Activated CD4-positive, CD25-positive, alpha-beta regulatory T cell treated with anti-CD3 and anti-CD28 coated beads, Interleukin-2, amount 50 U/mL, for 16 hours (primary cell): ENCODE data around the gene MCF2L.

Experiments
- DNase-seq: peaks from one replicate; pipeline ENCODE4 v3.0.0-alpha.2; 2020; ENCODE audit warnings: low read depth, low spot score

Gene MCF2L

DNA sequence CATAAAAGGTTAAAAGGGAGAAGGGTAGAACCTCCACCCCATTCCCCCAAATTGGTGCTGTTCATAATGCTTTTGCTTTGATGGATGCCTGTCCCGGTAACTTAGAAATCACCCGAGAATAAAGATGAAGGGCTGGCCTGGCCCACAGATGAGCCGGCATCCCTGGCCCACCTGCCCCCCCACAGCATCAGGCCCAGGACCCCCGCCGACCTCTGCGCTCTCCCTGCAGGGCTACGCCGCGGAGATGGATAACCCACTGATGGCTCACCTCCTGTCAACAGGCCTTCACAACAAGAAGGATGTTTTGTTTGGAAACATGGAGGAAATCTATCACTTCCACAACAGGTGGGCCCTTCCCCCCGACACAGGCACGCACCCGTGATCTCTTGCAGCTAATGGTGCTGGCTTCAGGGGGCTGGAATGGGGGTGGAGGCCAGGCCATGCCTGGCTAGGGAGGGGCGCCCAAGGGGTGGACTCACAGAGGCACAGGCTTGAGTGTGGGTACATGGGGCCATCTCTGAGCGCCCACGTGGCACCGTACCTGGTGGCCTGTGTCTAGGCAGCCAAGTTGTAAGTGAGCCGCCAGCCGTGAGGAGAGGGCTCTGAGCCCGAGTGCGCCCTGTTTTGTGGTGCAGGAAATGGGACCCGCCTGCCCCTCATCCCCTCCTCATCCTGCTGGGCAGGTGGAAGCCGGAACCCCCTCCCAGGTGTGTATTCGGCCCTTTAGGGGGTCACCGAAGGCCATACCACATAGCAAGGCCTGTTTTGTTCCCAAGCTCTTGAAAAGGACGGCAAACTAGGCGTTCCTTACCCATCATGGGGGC, 113.4 kb downstream of the MCF2L start:
- DNase-seq = no peak

DNA sequence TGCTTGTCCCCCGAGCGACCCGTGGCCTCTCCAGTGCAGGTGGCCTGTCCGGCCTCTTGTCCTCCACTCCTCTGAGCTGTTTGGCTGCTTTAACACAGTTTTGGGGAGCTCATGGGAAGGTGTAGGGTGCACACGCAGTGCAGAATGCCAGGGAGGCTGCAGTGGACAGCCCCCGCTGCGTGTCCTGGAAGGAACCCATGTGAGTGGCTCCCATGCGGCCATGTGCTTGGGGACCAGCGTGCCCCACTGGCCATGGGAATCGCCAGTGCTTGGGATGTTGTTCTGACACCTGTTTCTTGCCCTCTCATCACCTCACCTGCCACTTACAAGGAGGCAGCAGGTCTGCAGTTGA, 114.0 kb downstream of the MCF2L start:
- DNase-seq = no peak

DNA sequence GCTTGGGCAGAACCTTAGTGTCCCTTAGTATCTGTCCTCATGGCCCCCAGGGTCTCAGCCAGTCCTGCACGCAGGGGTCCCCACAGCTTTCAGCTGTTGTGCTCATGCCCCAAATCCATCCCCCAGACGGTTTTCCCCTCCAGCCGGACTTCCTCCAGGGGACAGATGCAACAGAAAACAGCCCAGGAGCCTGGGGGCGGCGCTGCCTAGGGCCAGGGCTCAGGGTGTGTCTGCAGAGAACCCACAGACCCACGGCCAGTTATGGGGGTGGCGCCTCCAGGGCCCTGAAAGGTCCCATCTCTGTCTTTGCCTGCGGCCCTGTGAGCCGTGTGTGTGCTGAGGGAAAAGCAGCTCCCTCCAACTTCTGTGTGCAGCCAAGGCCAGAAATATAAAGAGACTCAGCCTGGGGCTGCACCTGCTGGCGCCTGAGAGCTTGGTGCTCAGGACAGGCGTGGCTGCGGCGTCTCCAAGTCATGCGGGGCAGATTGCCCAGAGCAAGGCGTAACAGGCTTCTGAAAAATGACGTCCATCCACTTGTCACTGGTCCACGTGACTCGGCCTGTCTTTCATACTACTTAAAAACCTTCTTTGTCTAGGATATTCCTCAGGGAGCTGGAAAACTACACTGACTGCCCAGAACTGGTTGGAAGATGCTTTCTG, 114.5 kb downstream of the MCF2L start:
- DNase-seq = no peak

DNA sequence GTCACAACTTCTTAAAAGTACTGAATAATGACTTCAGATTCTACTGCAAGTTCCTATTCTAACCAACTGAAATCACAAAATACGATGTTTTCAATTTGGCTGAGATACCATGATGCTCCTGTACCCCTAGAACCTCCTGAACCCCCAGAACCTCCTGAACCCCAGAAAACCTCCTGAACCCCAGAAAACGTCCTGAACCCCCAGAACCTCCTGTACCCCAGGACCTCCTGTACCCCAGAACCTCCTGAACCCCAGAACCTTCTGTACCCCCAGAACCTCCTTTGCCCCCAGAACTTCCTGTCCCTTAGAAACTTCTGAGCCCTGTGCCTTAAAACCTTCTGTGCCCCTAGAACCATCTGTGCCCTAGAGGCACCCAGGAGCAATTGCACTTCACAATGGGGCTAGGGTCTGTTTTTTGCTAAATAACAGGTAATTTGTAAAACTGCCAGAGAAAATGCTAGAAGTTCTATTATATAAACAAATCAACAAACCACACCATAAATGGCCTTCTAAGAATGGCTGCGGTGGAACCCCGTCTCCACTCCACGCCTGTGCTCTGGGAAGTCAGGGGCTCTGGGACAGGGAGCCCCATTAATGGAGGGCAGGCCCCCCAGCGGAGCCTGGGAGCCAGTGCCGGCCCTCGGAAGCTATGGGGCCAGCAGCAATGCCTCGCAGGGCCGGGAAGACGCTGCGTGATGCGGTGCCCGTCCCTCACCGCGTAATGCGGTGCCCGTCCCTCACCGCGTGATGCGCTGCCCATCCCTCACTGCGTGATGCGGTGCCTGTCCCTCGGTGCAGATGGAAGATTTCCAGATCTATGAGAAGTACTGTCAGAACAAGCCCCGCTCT, 115.3 kb downstream of the MCF2L start:
- no peak for DNase-seq

DNA sequence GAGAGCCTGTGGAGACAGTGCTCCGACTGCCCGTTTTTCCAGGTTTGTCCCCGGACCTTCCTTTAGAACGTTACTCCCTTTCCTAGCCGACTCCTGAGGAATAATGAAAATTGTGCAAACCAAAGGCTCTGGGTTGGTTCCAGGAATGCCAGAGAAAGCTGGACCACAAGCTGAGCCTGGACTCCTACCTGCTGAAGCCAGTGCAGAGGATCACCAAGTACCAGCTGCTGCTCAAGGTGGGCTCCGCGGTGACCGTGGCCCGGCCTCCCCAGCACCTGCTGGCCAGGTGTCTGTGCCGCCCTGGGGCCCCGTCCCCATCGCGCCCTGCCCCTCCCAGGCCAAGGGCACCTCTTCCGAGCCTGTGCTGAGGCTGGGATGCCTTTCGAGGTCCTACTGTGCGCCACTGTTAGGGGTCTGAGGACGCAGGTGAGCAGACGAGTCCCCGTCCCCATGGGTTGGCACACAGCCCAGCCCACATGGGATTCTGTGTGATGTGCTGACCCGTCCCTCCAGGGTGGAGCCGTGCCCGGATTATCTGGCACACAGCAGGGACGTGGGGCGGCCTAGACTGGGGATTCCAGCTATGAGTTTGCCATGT, 116.0 kb downstream of the MCF2L start:
- no peak for DNase-seq

DNA sequence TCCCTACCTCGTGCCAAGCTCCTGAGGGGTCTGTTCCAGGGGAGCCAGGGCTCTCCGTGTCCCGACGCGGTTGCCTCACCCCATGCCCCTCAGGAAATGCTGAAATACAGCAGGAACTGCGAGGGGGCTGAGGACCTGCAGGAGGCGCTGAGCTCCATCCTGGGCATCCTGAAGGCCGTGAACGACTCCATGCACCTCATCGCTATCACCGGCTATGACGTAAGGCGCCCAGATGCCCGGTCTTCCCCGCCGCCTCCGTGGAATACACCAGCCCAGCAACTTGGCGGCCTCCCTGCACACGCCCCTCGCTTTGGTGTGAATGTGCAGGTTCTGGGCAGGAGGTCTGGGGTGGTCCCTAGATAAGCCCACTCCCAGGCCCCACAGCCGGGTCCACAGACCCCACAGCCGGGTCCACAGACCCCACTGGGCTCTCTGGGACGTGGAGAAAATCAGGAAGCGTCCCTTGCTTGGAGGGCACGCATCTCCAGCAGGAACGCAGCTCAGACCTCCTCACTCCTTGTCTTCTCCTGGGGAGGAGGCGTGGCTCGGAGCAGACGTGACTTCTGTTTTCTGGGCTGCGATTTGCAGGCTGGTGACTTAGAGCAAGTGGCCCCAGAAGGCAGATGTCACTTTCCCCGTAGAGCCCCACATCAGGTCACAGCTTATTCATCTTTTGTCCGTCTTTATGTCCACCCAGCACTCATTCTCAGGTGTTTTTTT, 117.2 kb downstream of the MCF2L start:
- DNase-seq = no peak

DNA sequence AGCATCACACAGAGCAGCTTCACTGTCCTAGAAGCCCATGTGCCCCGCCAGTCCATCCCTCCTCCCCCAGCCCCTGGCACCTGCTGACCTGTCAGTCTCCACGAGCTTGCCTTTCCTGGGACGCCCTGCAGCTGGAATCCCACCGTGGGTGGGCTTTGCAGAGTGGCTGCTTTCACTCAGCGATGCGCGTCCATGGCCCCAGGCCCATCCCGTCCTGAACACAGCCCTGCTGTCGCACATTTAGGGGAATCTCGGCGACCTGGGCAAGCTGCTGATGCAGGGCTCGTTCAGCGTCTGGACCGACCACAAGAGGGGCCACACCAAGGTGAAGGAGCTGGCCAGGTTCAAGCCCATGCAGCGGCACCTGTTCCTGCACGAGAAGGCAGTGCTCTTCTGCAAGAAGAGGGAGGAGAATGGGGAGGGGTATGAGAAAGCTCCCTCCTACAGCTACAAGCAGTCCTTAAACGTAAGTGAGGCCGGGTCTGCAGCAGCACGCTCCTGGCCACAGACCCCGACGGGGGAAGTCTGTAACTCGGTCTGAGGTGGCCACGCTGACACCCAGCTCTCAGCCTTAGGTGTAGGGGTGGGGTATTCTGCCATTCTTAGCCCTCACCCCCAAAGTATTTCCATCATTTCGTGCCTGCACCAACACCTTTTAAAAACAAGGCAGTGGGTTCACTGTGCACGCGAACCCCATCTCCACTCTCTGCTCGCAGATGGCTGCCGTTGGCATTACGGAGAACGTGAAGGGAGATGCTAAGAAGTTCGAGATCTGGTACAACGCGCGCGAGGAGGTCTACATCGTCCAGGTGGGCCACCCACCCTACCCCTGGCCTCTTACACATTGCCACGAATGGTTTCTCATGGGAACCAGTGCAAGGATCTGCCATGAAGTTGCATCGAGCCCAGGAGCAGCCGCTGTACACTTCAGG, 118.2 kb downstream of the MCF2L start:
- no peak for DNase-seq

DNA sequence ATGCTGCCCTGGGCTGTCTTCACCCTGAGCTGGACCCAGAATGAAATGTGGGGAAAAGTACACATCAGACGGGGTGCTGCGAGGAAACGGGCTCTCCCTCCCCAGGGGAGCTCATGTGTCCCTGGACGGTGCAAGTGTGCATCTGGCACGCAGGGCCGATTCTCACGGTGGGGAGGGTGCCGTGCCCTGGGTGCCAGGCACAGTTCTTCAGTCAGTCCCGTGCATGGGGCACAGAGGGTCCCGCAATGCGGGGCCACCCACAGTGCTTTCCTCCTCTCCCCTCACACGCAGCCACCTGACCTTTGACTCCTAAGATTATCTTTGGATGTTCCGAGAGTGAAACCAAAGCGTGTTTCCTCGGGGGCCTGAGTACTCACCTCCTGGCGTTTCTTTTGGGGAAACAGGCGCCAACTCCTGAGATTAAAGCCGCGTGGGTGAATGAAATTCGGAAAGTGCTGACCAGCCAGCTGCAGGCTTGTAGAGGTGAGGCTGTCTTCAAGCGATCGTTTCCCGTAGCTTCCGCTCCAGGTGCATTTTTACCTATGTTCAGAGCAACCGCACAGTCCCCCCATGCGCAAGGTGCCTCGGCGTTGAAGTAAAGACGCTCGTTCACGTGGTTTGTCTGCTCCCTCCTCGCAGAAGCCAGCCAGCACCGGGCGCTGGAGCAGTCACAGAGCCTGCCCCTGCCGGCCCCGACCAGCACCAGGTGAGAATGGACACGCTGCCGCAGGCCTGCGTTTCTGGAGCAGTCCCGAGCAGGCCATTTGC, 119.1 kb downstream of the MCF2L start:
- DNase-seq = no peak

DNA sequence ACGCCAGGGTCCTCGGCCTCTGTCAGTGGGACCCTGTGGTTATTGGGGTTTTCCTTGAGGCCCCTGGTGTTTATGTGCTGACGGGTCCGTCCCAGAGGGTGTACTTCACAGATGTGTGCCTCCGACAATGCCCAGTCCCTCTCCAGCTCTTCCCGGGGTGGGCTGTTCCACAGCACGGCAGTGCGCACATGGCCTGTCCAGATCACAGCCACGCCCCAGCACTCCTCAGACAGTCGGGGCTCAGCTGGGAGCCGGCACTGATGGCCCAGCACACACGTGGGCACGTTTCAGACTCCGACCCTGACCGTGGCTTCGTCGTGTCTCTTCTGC, 119.6 kb downstream of the MCF2L start:
- DNase-seq = no peak

DNA sequence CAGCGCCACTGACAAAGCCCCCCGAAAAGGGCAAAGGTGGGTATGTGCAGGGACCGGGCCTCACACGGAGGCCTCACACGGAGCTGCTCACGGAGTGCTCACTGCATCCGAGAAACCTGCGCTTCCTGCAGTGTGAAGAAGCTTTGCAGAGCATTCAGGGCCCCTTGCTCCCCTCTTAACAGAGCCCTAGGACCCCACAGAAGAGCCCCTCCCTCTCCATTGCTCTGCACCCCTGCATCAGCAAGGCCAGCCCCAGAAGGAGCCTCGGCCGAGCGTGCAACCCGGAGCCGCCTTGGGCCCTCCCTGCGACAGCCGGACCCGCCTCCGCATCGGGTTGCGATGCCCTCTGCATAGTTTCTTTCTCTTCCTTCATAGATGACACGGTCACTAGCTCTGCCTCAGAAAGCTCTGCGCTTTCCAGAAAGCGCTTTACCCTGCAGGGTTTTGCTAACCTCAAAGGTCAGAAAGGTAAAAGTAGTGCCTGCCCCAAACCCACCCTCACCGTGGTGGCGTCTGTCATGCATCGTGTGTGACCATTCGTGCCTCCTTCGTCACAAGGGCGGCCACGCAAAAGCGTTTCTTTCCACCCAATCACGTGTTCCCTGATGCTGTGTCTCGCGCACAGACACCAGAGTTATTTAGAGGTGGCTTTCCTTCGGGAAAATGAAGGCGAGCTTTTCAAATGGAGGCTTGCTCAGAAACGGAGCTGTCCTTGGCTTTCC, 120.8 kb downstream of the MCF2L start:
- no peak for DNase-seq

DNA sequence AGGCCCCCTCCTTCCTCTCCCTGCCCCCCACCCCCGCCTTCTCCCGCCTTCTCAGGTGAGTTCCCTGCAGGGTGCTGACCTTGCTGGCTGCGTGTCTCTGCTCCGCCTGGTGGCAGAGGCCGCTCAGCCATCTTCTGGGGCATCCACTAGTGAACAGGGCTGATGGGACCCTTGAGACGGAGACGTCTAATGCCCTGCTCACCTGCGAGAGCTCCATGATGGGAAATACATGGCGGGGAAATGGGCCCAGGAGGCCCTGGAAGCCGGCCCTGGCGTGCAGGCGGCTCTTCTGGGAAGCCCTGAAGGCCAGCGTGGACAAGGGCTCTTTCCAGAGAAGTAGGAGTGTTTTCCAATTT, 121.4 kb downstream of the MCF2L start:
- DNase-seq = no peak

DNA sequence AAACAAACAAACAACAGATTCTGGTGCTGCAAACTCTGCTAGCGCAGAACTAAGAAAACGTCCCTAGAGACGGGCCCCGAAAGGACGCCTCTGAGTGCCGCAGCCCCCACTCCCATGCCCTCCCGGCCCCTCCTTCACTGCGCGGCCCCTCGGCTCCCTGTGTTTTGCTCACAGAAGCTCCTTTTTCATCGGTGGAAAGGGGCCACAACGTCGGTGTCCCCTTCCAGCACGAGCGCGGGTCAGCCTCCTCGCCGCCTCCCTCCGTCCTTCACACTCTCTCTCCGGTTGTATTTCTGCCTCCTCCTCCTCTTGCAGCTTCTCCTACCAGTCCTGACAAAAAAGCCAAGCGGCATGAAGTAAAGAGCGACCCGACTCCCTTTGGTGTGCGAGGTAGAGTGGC, 121.8 kb downstream of the MCF2L start:
- no peak for DNase-seq

DNA sequence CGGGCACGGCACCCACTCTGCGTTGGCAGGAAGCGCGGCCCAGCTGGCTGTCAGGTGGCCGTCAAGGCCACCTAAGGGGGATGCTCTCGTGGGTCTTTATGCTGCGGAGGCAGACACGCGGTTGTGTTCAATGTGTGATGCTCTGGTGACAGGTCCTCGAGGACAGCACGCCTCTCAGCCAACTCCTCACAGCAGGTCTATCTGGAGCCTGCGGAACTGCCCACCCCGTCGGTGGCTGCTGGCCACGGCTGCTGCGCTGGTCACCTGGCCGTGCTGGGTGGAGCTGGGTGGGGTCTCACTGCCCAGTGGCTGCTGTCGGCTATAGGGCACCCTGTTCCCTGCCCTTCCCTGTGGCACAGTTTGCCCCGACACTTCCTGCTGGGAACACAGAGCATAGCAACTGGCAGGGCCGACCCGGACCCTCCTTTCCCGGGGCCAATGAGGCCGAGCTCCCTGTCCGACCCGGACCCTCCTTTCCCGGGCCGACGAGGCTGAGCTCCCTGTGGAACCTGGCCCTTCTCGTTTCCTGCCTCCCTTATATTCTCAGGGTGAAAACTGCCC, 122.3 kb downstream of the MCF2L start:
- no peak for DNase-seq

DNA sequence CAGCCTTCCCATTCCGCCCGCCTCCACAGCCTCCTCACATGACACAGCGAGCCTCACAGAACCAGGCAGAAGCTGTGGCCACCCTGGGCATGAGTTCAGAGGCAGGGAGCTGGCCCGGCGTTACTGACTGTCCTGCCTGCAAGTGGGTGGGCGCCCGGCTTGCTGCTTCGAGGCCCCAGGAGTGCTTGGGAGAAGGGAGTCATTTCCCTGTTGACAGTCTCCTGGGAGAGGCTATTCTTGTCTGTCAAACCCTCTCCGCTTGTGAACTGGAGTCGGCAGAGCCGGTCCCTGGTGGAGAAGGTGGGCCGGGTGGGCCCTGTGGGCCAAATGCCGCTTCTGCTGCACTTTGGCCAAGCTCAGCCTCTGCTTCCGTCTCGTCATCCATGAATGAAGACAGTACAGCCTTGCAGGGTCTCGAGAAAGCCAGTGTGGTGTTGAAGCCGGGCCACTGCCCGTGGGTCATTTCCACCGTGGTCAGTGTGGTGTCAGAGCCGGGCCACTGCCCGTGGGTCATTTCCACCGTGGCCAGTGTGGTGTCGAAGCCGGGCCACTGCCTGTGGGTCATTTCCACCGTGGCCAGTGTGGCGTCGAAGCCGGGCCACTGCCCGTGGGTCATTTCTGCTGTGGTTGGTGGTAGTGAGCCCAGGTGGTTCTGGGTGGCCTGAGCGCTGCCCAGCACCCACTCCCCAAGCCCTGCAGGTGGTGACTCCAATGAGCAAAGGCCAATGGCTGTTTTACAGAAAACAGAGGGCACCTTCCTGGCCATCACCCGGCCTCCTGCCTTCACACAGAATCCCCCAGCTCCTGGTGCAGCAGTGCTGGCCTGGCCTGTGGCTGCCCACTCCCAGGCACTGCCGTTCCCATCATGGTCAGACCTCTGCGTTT, 123.1 kb downstream of the MCF2L start:
- DNase-seq = no peak

DNA sequence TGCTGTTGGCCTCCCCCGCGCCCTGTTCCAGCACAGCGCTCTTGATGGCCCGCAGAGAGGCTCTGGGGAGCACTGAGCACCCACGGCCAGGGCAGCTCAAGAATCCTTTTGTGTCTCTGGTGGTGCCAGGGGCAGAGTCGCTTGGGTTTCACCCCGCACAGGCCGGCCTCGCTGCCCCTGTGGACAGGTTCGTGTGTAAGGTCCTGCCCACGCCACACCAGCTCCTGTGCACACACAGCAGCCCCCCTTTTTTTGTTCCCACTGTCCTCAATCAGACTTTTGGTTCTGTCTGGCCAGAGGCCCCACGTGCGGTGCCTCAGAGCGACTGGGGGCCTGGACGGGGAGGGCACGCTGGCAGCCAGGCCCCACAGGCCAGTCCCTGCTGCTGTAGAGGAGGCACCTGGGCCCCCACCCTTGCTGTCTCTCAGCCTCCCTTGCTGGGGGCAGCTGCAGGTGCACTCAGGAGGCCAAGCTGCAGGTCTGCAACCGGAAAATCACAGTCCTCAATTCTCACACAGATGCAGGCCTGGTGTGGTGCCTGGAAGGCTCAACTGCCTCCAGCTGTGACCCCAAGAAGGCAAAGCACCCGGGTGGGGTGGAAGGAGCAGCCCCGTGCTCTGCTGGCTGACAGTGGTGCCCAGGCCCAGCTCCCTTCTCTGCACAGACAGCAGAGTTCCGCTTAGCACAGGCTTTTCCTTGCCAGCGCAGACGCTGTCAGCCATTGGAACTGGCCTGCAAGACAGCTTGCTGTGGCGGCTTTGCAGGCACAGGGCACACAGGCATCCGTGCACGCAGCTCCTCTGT, 124.0 kb downstream of the MCF2L start:
- DNase-seq = no peak

DNA sequence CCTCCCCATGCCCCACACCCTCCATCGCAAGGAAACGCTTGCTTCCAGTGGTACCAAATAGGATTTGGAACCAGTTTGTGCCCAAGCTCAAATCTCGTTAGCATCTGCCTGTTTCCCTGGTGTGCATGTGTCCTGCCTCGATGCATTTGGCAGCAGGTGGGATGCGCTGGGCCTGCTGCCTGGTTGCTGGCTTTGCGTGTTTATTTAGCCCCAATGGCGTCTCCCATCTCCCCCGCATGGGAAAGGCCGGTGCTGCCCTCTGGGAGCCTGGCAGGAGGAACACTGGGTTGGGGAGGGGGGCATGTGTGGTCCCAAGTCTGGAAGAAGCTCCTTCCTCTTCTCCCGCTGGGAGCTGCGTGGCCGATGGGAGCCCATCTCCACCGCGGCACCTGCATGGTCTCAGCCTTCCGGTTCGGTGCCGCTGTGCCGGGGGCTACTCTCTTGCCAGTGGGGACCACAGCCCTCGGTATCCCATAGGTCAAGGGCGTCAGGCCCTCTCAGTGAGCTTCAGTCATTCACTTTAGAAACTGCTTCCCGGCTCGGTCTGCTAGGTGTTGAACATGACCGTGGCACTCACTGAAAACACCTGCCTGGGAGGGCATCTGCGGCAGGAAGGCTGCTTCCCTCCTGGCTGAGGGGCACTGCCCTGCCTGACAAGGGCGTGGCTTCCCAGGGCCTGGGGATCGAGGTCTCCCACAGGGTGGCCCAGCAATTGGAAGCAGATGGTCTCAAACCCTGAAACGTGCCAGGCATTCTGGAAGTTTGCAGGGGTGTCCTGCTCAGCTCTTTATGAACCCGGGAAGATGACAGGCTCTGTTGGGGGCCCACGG, 124.8 kb downstream of the MCF2L start:
- no peak for DNase-seq
